ENCODE results near the gene ZNF618.

DNA sequence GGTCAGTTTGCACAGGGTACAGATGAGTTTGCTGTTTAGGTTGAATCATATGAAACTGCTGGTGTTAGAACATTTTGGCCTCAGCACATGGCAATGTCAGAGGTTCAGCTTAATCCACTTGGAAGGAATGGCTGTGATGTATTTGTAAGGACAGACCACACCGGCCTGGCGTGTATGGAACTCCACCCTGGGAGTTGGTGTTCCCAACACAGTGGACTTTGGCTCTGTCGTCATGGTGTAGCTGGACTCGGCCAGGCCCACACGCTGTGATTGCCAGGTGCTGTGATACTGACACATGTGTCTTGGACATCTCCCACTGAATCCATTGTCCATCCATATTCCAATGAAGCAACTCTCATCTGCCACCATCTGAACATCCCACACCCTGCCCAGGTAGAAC, 90.3 kb downstream of the ZNF618 start:
- no peak for TF ChIP-seq POLR2AphosphoS5 (IDR thresholded peaks at IDR 0.05; ENCODE audit: low read depth, low read length)
- TF ChIP-seq POLR2A (IDR thresholded peaks at IDR 0.05; ENCODE audit: low read depth, low read length): no peak

Measured in GM12892 (cell line).